HG03066 (cell line): ENCODE results near the gene BNIP5.
A peak's percentile ranks its signal among the peaks of the same experiment; 100 is the strongest.
"Not testable (repeated sequence)": the region's sequence is repeated elsewhere in the genome, so short reads cannot be mapped to it uniquely, and the experiment has no call there.

Experiments
- ATAC-seq: cut with Tn5 transposase; IDR thresholded peaks from one replicate; pipeline ENCODE4 v1.9.1; 2021; ENCODE audit warnings: low read depth; ENCODE audit not compliant: unreplicated experiment

The BNIP5 gene

GRCh38 chr6:36345681-36346466 lies 9.2 kb upstream of the BNIP5 start:
- ATAC-seq: no peak

DNA sequence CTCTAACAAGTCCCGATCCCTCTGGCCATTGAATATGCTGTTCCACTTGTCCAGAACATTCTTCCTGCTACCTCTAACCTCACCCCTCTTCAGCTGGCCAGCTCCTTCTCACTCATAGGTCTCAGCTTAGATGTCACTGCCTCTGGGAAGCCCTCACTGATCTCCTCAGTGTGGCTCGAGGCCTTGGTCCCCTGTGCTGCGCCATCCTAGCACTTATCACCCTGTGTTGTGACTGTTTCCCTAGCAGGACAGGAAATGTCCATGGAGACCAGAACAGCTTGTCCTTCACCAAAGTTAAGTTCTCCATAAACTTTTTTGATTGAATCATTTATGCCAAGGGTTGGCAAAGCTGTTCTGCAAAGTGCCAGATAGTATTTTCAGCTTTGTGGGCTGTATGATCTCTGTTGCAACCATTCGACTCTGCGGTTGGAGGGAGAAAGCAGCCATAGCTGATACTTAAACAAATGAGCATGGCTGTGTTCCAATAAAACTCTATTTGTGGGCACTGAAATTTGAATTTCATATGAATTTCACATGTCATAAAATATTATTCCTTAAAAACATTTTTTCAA lies 6.5 kb upstream of the BNIP5 start:
- ATAC-seq: no peak

GRCh38 chr6:36340618-36341454 lies 4.1 kb upstream of the BNIP5 start:
- peak; percentile 58 for ATAC-seq

DNA sequence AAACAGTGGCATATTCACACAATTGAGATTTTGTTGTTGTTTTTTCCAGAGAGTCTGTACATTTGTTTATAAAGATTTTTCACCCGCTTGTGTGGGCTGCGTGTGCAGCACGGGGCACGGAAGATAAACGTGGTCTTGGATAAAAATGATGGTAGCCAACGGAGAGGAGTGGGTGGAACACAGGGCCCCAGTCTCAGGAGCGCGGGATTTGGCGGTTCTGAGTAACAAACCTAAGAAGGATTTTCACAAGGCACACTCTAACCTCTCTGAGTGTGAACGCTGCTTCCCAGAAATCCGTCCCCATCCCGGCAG lies 3.6 kb upstream of the BNIP5 start:
- ATAC-seq: no peak

DNA sequence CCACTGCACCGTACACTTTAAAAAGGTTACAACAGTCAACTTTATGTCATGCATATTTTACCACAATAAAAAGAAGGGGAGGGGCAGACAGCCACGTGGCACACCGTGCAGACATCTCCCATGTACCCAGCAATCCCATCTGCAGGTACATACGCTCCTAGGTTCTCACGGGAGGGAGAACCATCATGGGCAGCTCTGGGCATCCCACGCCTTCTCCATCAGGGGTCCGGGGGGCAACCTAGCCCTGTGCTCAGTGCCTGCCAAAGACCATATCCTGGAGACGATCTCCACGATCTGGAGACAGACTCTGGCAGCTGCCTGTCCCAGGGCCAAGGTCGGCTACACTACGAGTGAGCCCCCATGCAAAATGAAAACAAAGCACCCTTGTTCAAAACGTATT lies 2.5 kb upstream of the BNIP5 start:
- ATAC-seq: no peak

DNA sequence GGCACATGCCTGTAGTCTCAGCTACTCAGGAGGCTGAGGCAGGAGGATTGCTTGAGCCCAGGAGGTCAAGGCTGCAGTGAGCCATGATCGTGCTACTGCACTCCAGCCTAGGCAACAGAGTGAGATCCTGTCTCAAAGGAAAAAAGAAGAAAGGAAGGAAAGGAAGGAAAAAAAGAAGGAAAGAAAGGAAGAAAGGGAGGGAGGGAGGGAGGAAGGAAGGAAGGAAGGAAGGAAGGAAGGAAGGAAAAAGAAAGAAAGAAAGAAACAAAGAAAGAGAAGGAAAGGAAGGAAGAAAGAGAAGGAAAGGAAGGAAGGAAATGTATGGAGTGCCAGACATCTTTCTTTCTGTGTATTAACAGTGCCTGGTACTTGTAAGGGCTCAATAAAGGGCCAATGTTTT lies 1.5 kb upstream of the BNIP5 start:
- not testable (repeated sequence) for ATAC-seq

GRCh38 chr6:36337814-36338213 lies 1.1 kb upstream of the BNIP5 start:
- no peak for ATAC-seq

GRCh38 chr6:36336208-36336710 lies 429 bp downstream of the BNIP5 start:
- ATAC-seq: no peak

DNA sequence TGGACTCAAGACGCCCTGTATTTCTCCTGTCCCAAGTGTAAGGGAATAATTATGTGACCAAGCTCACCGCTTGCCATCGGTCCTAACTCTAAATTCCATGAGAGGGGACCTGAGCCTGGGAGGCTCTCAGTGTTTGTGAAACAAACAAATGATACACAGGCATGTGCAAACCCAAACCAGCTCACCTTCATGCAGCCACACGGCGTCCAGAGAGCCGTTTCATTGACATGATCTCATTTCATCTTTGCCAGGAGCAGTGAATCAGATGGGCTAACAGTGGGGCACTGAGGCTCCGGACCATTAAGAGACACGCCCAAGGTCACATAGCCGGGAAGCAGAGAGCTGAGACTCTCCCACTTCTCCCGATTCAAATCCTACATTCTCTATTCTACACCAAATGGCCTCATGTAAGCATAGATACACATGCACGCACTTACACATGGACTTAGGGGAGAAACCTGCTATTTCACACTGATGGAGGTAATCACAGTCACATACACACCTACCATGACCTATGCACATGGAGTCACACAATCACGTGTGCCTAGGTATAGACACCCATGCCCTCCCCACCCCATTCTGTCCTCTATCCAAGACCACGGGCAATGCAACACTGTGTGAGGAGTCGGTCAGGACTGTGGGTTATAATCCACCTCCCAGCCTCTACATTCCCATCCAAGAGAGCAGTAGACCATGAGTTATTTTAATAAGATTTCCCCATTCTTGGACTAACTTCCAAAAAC lies 1.1 kb downstream of the BNIP5 start:
- no peak for ATAC-seq

GRCh38 chr6:36334832-36335459 lies 1.7 kb downstream of the BNIP5 start:
- ATAC-seq: no peak

DNA sequence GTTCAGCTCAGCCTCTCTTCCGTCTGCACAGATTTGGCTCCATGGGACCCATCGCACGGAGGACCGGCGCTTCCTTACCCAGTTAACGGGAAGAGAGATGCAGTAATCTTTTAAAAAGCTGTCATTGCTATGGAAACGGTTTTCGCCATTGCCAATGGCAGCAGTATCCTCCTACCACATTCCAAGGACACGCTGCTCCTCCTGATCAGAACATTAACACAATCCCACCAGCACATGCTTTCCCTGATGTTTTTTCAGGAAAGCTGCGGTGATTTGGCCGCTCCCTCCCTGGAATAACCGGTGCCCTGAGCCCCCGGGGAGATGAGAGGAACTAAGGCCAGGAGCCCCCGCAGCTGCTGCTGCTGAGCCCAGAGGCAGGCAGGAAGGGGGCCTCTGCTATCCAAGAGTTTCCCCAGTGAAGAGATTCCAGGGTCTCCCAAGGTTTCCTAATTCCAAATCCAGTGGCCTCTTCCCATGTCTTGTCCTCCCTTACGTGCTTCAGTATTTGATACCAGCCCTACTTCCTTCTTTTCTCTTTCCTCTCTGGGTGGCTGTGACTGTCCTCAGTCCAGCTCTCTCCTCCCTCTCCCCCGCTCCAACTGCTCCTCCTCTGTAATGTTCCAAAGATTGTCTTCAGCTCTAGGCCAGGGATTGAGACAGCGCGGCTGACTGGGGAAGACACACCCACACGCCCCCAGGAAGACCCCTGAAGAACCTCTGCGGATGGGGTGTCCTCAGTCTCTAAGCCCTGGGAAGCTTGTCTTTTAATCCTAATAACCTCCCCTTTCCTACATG lies 2.6 kb downstream of the BNIP5 start:
- no peak for ATAC-seq

DNA sequence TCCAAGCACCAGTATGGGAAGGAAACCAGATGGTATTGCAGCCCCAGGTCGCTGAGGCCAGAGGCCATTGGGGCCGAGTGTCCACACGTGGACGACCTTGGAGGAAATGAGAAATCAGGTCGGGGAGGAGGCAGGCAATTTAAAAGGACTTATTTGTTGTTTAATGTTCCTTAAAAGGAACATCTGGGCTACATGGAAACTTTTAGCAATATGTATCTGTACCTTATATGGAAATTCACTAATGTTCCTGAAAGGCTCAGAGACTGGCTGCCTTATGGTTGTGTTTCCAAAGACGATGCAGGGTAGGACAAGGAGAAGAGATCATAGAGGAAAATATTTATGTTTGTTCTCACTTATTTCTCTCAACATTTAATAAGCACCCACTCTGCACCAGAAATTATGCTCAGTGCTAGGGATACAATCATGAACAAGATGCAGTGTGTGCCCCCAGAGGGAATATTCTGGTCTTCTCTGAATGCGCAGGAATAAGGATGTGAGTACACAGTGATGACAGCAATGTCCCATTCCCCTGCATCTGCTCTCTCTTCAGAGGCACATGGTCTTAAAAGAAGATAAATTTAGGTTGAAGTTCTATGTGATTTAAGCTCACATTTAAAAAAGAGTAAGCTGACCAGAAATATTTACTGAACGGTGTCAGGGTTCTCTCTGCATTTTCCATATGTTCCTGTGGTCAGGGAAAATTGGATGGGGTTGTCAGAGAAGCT lies 3.4 kb downstream of the BNIP5 start:
- ATAC-seq: no peak

- no peak for ATAC-seq
Measured at GRCh38 chr6:36331381-36331780, 5.3 kb downstream of the BNIP5 start.

- no peak for ATAC-seq
Measured at GRCh38 chr6:36330366-36330765, 6.3 kb downstream of the BNIP5 start.

GRCh38 chr6:36329798-36330291 lies 6.8 kb downstream of the BNIP5 start:
- ATAC-seq: no peak

DNA sequence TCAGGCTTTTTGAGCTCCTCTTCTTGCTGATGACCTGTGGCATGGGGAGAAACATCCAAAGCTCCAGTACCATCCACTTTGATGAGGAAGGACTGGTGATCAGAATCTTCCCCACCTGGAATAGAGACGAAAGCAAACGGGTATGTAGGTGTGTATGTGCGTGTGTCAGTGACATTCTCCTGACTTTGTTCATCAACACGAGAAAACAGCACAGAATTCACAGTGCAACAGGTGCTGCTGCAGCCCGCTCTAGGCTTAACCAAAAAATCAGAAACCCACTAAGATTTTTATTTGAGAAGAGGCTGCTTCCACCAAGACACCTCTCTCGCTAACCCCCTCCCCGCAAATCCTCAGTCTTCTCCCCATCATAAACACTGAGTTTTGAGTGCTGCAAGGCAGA lies 8.1 kb downstream of the BNIP5 start:
- ATAC-seq: no peak

GRCh38 chr6:36327919-36328236 lies 8.8 kb downstream of the BNIP5 start:
- ATAC-seq: no peak

DNA sequence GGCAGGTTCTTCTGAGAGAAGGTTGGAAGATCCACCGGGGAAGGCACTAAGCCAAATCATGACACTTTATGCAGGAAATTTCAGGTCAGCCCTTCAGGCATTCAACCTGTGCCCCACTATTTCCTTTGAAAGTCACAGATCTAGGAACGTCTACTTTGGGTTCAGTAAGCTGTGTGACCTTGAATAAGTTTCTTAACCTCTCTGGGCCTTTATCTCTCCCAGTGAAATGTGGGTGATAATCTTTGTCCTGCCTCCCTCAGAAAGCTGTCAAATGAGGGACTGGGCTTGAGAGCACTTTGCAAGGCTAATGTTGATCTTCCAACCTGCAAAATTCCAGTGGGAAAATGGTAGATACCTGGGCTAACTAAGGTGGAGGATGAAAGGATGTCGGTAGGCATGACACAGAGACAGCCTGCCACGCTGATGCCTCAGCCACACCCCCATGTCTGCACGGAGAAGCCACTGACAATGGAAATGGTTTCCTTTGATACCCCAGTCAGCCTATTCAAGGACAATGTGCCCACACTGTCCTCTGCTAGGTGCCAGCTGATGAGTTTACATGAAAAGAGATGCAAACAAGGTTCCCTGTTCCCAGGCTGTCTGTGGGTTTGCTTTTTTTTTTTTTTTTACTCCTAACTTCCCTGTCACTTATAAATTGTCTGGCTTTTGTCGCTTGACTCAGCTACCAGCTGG lies 9.3 kb downstream of the BNIP5 start:
- no peak for ATAC-seq
